Erythroblast (primary cell): ENCODE results near the gene XKR7.

Source experiments
- GATA1 ChIP-seq: IDR thresholded peaks from 2 replicates; pipeline ENCODE4 v1.6.1; 2011; ENCODE audit warnings: low read depth, mild to moderate bottlenecking, control low read depth, low read length, moderate library complexity
- POLR2A ChIP-seq: IDR thresholded peaks from 2 replicates; pipeline ENCODE4 v1.6.1; 2011; ENCODE audit warnings: mild to moderate bottlenecking, low read length

DNA sequence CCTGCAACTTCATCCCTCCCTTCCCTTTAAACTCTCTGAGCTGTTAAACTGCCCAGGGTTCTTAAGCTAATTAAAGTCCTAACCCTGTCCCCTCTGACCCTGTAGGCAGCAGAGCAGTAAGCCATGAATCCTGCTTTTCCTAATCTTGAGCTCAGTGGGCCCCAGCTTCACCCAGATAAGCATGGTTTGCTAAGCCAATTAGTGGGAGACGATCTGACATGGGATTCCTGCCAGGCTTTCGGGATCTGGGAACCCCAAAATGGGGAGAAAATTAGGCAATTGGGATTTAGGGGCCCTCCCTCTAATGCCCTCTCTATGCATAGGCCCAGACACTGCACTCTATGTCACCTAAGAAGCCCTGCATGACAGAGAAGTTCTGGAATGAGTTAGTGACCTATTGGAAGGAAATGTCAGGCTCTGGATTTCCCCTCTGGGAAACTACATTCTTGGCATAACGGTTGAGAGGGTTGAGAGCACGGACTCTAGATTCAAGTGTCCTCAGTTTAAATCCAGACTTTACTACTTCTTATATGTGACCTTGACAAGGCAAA, 4.6 kb downstream of the XKR7 start:
- TF ChIP-seq POLR2A: no peak
- no peak for TF ChIP-seq GATA1
